Parathyroid adenoma (tissue), 2 donors: ENCODE results near the gene RPUSD1.
A peak's percentile ranks its signal among the peaks of the same experiment; 100 is the strongest.
"Not testable (repeated sequence)": the region's sequence is repeated elsewhere in the genome, so short reads cannot be mapped to it uniquely, and the experiment has no call there.

Experiments used
- H2AFZ ChIP-seq: fragments of 300-600 bp; sonication (generic); one replicate; pipeline ENCODE4 v1.7.0; 2017; ENCODE audit warnings: antibody characterized with exemption, mild to moderate bottlenecking
- H3K27ac ChIP-seq: fragments of 300-600 bp; sonication (generic); one replicate; pipeline ENCODE4 v1.7.0; 2017
- H3K27me3 ChIP-seq: fragments of 300-600 bp; sonication (generic); one replicate; pipeline ENCODE4 v1.7.0; 2017; ENCODE audit warnings: low read length; ENCODE audit not compliant: control insufficient read depth, insufficient read depth
- H3K36me3 ChIP-seq: fragments of 300-600 bp; sonication (generic); one replicate; pipeline ENCODE4 v1.7.0; 2017; ENCODE audit warnings: low read length; ENCODE audit not compliant: control insufficient read depth, insufficient read depth
- H3K4me1 ChIP-seq: fragments of 300-600 bp; sonication (generic); one replicate; pipeline ENCODE4 v1.7.0; 2017; ENCODE audit warnings: control low read depth
- H3K4me2 ChIP-seq: fragments of 300-600 bp; sonication (generic); one replicate; pipeline ENCODE4 v1.7.0; 2017; ENCODE audit warnings: low read length
- H3K4me3 ChIP-seq: fragments of 300-600 bp; sonication (generic); one replicate; pipeline ENCODE4 v1.7.0; 2017; ENCODE audit warnings: low read depth, low read length
- H3K79me2 ChIP-seq: fragments of 300-600 bp; sonication (generic); one replicate; pipeline ENCODE4 v1.7.0; 2017; ENCODE audit warnings: control low read depth
- H3K9ac ChIP-seq: fragments of 300-600 bp; sonication (generic); one replicate; pipeline ENCODE4 v1.7.0; 2017; ENCODE audit warnings: mild to moderate bottlenecking
- H3K9me3 ChIP-seq: fragments of 300-600 bp; sonication (generic); one replicate; pipeline ENCODE4 v1.7.0; 2017; ENCODE audit warnings: low read length; ENCODE audit not compliant: control insufficient read depth
- TF ChIP-seq, protein P1 (sequence below): fragments of 300-600 bp; sonication (generic); IDR thresholded peaks from one replicate; pipeline ENCODE4 v1.7.0; 2017; ENCODE audit warnings: antibody characterized with exemption, mild to moderate bottlenecking
- donor health status: primary hyperparathyroidism.

RPUSD1 gene, protein sequence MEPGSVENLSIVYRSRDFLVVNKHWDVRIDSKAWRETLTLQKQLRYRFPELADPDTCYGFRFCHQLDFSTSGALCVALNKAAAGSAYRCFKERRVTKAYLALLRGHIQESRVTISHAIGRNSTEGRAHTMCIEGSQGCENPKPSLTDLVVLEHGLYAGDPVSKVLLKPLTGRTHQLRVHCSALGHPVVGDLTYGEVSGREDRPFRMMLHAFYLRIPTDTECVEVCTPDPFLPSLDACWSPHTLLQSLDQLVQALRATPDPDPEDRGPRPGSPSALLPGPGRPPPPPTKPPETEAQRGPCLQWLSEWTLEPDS

DNA sequence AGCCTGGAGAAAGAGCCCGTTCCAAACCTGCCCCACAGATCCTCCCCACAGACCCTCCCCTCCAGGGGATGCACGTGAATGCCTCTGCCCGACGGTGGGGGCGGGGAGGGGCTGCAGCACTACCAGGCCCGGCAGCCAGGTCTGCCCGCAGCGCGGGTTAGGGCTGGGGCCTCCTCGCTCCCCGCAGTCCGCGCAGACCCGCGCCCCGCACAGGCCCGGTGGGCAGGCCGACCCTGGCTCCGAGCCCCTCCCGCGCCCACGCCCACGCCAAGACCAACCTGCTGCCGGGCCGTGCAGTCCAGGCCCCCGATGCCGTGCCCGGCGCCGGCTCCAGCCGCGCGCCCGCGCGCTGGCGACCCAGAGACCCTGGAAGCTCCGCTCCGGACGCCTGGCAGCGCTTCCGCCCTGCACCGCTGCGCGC lies at the start of gene RPUSD1:
RPUSD1 (minus strand) TSS at position 404 of the 421 bp plus-strand sequence. CDS start 644 bp downstream, outside the sequence.
- peak within 1 kb of the TSS; percentile 53 for H3K9ac ChIP-seq
- H3K27me3 ChIP-seq: no peaks in the 10 kb centered on the region
- H2AFZ ChIP-seq: peak within 1 kb of the TSS; percentile 93
- no peak within 1 kb of the TSS for H3K27ac ChIP-seq
- peak within 1 kb of the TSS; percentile 98 for H3K4me2 ChIP-seq
- peaks cover 7% of the 10 kb centered on the region for H3K4me1 ChIP-seq
- H3K79me2 ChIP-seq: no peaks in the 10 kb centered on the region
- H3K4me3 ChIP-seq: peak within 1 kb of the TSS; percentile 64
- H3K9me3 ChIP-seq: no peaks in the 10 kb centered on the region
- H3K36me3 ChIP-seq: no peaks in the 10 kb centered on the region
- TF ChIP-seq, protein P1, sequence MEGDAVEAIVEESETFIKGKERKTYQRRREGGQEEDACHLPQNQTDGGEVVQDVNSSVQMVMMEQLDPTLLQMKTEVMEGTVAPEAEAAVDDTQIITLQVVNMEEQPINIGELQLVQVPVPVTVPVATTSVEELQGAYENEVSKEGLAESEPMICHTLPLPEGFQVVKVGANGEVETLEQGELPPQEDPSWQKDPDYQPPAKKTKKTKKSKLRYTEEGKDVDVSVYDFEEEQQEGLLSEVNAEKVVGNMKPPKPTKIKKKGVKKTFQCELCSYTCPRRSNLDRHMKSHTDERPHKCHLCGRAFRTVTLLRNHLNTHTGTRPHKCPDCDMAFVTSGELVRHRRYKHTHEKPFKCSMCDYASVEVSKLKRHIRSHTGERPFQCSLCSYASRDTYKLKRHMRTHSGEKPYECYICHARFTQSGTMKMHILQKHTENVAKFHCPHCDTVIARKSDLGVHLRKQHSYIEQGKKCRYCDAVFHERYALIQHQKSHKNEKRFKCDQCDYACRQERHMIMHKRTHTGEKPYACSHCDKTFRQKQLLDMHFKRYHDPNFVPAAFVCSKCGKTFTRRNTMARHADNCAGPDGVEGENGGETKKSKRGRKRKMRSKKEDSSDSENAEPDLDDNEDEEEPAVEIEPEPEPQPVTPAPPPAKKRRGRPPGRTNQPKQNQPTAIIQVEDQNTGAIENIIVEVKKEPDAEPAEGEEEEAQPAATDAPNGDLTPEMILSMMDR: no peak

DNA sequence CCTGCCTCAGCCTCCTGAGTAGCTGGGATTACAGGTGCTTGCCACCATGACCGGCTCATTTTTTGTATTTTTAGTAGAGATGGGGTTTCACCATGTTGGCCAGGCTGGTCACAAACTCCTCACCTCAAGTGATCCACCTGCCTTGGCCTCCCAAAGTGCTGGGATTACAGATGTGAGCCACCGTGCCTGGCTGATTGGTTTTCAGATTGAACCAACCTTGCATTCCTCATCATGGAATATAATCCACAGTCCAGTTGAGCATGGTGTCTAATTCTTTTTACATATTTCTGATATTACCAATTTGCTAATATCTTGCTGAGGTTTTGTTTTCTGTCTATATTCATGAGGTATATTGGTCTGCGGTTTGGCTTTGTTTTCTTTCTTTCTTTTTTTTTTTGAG lies 48.6 kb upstream of the RPUSD1 start:
- H3K4me3 ChIP-seq, H3K79me2 ChIP-seq, H3K9ac ChIP-seq, H3K27me3 ChIP-seq, H2AFZ ChIP-seq, H3K9me3 ChIP-seq, H3K27ac ChIP-seq, H3K4me1 ChIP-seq, H3K36me3 ChIP-seq, H3K4me2 ChIP-seq: not testable (repeated sequence)

DNA sequence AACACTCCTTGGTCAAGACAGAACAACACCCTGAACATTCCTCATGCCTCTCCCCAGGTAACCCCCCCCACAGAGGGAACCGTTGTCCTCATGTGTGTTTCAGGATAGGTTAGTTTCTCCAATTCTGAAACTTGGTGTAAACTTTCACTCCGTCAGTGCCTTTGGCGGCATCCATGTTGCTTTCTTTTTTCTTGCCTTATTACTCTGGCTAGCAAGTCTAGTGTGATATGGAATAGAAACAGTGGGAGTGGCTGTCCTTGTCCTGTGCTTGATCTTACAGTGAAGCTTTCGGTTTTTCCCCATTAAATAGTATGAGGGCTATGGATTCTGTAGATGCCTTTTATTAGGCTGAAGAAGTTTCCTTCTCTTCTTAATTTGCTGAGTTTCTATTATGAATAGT lies 48.0 kb upstream of the RPUSD1 start:
- no peaks in the 10 kb centered on the region for H3K79me2 ChIP-seq
- H3K9me3 ChIP-seq: no peaks in the 10 kb centered on the region
- H3K27me3 ChIP-seq: no peaks in the 10 kb centered on the region
- no peak overlapping the region for H3K9ac ChIP-seq
- H3K4me3 ChIP-seq: no peak overlapping the region
- H3K36me3 ChIP-seq: no peaks in the 10 kb centered on the region
- no peak overlapping the region for H3K27ac ChIP-seq
- TF ChIP-seq, protein P1: no peak
- no peak overlapping the region for H3K4me2 ChIP-seq
- H2AFZ ChIP-seq: no peak overlapping the region
- H3K4me1 ChIP-seq: no peaks in the 10 kb centered on the region

DNA sequence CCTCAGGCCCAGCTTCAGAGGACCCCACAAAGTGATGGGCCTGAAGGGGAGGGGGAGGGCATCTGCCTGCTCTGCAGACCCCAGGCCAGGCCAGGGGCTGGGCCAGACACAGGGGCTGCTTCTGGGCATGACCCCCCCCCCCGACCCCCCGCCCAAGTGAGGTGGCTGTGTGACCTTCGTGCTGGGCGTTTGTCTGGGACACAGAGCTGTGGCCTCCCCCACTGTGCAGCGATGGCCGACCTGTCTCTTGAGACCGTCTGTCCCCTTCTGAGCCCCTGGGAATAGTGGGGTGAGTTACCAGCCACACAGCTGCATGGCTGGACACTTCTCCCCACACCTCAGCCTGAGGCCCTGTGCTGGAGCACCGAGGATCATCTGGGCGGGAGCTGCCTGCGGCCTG lies 47.2 kb upstream of the RPUSD1 start:
- Histone ChIP-seq H2AFZ (no peak overlapping the region), H3K9me3 (no peaks in the 10 kb centered on the region), H3K27ac (no peak overlapping the region)

DNA sequence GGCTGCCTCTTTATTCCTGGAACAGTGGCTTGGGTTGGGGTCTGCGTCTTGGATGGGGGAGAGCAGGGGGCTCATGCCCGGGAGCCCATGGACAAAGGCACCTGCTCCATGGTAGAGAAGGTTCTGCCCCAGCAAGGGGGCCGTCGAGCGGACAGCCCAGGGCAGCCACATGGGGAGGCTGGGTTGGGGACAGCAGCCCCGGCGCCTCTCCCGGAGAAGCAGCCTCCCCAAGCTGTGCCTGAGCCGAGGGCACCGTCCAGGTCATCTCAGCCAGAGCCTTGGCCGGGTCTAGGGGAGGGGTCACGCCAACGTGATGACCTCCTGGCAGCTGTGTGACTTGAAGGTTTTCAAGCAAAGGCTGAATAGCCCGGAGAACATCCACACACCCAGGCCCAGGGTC lies 45.2 kb upstream of the RPUSD1 start:
- Histone ChIP-seq H3K27ac (no peak overlapping the region), H3K36me3 (no peaks in the 10 kb centered on the region), H3K4me1 (no peaks in the 10 kb centered on the region), H3K79me2 (no peaks in the 10 kb centered on the region), H3K4me3 (no peak overlapping the region), H3K9me3 (no peaks in the 10 kb centered on the region), H3K4me2 (no peak overlapping the region), H3K9ac (no peak overlapping the region), H3K27me3 (no peaks in the 10 kb centered on the region), H2AFZ (no peak overlapping the region)
- TF ChIP-seq, protein P1: no peak

More for the DNA sequence above, 47.2 kb upstream of the RPUSD1 start:
- Histone ChIP-seq H3K36me3 (no peaks in the 10 kb centered on the region), H3K79me2 (no peaks in the 10 kb centered on the region), H3K27me3 (no peaks in the 10 kb centered on the region), H3K4me1 (no peaks in the 10 kb centered on the region), H3K4me2 (no peak overlapping the region), H3K4me3 (no peak overlapping the region), H3K9ac (no peak overlapping the region)
- TF ChIP-seq, protein P1: no peak
